ENCODE measurements around the gene PIAS1.

PIAS1 gene

DNA sequence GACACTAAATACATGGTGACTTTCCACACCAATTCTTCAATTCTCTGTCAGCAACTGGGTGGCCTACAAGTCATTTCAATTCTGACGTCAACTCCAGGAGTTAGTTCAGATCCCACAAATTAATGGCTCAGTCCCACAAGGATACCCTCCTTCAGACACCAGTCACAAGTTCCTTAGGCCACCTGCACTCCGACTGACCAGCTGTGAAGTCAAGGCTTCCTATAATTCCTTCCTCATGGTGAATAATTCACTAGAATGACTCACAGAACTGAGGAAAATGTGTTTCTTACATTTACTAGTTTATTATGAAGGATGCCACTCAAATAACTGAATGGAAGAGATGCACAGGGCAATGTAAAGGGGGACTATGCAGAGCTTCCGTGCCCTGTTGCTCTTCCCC lies 6.3 kb upstream of the PIAS1 start:
- DNase-seq (ENCODE audit: low read depth in 1 of 2, low spot score in 1 of 2), result no peak
- Histone ChIP-seq H3K27ac (replicated peaks) (no peak overlapping the region), H3K27me3 (ENCODE audit: insufficient read depth, poor library complexity, severe bottlenecking) (no peaks in the 10 kb centered on the region), H3K4me3 (replicated peaks; ENCODE audit: insufficient read depth, low read length) (no peak overlapping the region)
- TF ChIP-seq SPI1 (IDR thresholded peaks at IDR 0.05; ENCODE audit: borderline replicate concordance, low read depth) (no peak), CTCF (IDR thresholded peaks at IDR 0.05; ENCODE audit: insufficient read depth, low read length) (no peak), POLR2AphosphoS5 (IDR thresholded peaks at IDR 0.05; ENCODE audit: low read depth) (no peak), GABPA (IDR thresholded peaks at IDR 0.05; ENCODE audit: low read depth) (no peak)
- TF ChIP-seq, protein P1, sequence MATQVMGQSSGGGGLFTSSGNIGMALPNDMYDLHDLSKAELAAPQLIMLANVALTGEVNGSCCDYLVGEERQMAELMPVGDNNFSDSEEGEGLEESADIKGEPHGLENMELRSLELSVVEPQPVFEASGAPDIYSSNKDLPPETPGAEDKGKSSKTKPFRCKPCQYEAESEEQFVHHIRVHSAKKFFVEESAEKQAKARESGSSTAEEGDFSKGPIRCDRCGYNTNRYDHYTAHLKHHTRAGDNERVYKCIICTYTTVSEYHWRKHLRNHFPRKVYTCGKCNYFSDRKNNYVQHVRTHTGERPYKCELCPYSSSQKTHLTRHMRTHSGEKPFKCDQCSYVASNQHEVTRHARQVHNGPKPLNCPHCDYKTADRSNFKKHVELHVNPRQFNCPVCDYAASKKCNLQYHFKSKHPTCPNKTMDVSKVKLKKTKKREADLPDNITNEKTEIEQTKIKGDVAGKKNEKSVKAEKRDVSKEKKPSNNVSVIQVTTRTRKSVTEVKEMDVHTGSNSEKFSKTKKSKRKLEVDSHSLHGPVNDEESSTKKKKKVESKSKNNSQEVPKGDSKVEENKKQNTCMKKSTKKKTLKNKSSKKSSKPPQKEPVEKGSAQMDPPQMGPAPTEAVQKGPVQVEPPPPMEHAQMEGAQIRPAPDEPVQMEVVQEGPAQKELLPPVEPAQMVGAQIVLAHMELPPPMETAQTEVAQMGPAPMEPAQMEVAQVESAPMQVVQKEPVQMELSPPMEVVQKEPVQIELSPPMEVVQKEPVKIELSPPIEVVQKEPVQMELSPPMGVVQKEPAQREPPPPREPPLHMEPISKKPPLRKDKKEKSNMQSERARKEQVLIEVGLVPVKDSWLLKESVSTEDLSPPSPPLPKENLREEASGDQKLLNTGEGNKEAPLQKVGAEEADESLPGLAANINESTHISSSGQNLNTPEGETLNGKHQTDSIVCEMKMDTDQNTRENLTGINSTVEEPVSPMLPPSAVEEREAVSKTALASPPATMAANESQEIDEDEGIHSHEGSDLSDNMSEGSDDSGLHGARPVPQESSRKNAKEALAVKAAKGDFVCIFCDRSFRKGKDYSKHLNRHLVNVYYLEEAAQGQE (IDR thresholded peaks at IDR 0.05; ENCODE audit: insufficient replicate concordance, low read depth), result no peak

DNA sequence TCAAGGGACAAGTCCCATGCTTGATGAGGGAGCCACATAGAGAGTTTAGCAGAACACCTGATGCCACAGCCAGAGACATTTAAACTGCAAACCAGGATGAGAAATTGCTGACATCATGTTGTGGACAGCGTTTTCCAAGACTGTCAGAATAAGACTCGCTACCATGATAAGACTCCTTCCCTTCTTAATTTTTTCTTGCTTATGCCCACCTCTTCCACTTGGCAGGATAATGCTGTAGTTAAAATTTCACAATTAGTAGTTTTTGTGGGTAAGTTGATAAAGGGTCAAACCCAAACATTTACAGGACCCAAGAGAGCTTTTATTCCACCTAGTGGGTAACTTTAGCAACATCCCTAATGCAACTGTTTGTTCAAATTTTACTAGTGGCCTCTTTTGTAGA lies 3.0 kb upstream of the PIAS1 start:
- H3K27me3 ChIP-seq (ENCODE audit: insufficient read depth, poor library complexity, severe bottlenecking), result no peaks in the 10 kb centered on the region
- H3K4me3 ChIP-seq (replicated peaks; ENCODE audit: insufficient read depth, low read length), result no peak overlapping the region
- H3K27ac ChIP-seq (replicated peaks), result no peak overlapping the region
- DNase-seq (ENCODE audit: low read depth in 1 of 2, low spot score in 1 of 2), result no peak
- TF ChIP-seq SPI1 (IDR thresholded peaks at IDR 0.05; ENCODE audit: borderline replicate concordance, low read depth) (no peak), GABPA (IDR thresholded peaks at IDR 0.05; ENCODE audit: low read depth) (no peak), POLR2AphosphoS5 (IDR thresholded peaks at IDR 0.05; ENCODE audit: low read depth) (no peak), CTCF (IDR thresholded peaks at IDR 0.05; ENCODE audit: insufficient read depth, low read length) (no peak)
- TF ChIP-seq, protein P1 (IDR thresholded peaks at IDR 0.05; ENCODE audit: insufficient replicate concordance, low read depth), result no peak

DNA sequence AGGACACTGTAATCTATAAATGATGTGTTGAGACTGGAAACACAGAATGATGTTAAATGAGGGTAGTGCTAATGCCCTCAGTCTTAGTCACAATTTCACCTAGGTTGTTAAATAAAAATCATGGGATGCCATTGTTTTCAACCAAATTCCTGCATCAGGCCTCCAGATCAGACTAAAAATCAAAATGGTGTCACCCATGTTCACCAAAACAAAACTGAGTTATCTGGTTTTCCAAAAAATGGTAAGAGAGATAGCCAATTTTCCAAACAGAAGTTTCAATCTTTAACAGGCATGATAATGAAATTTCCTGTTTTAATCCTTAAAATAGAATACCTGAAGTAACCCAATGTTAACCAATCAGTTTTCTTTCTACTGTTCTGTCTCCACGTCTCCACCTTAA lies 2.2 kb upstream of the PIAS1 start:
- H3K4me3 ChIP-seq (replicated peaks; ENCODE audit: insufficient read depth, low read length), result no peak overlapping the region
- no peak for TF ChIP-seq SPI1 (IDR thresholded peaks at IDR 0.05; ENCODE audit: borderline replicate concordance, low read depth)
- no peak for TF ChIP-seq GABPA (IDR thresholded peaks at IDR 0.05; ENCODE audit: low read depth)
- no peak for TF ChIP-seq CTCF (IDR thresholded peaks at IDR 0.05; ENCODE audit: insufficient read depth, low read length)
- TF ChIP-seq POLR2AphosphoS5 (IDR thresholded peaks at IDR 0.05; ENCODE audit: low read depth), result no peak
- TF ChIP-seq, protein P1 (IDR thresholded peaks at IDR 0.05; ENCODE audit: insufficient replicate concordance, low read depth), result no peak
- DNase-seq (ENCODE audit: low read depth in 1 of 2, low spot score in 1 of 2), result no peak
- no peak overlapping the region for H3K27ac ChIP-seq (replicated peaks)
- H3K27me3 ChIP-seq (ENCODE audit: insufficient read depth, poor library complexity, severe bottlenecking), result no peaks in the 10 kb centered on the region
